Measurements from ENCODE around the gene RHCE.
A peak's percentile ranks its signal among the peaks of the same experiment; 100 is the strongest.
"Not testable (repeated sequence)": the region's sequence is repeated elsewhere in the genome, so short reads cannot be mapped to it uniquely, and the experiment has no call there.

RHCE gene

GRCh38 chr1:25341746-25342145, 78.9 kb downstream of the RHCE start:
- H3K4me3 ChIP-seq (replicated peaks; ENCODE audit: insufficient read depth, low read length): no peak overlapping the region
- TF ChIP-seq GABPA (IDR thresholded peaks at IDR 0.05; ENCODE audit: low read depth): no peak
- no peak for TF ChIP-seq REST (IDR thresholded peaks at IDR 0.05; ENCODE audit: insufficient replicate concordance, low read depth)
- TF ChIP-seq CTCF (IDR thresholded peaks at IDR 0.05; ENCODE audit: insufficient read depth, low read length): no peak
- no peak for TF ChIP-seq SPI1 (IDR thresholded peaks at IDR 0.05; ENCODE audit: borderline replicate concordance, low read depth)
- no peak for TF ChIP-seq POLR2AphosphoS5 (IDR thresholded peaks at IDR 0.05; ENCODE audit: low read depth)

GRCh38 chr1:25338986-25339385, 81.6 kb downstream of the RHCE start:
- TF ChIP-seq REST (IDR thresholded peaks at IDR 0.05; ENCODE audit: insufficient replicate concordance, low read depth): no peak
- no peak for TF ChIP-seq GABPA (IDR thresholded peaks at IDR 0.05; ENCODE audit: low read depth)
- no peak for TF ChIP-seq CTCF (IDR thresholded peaks at IDR 0.05; ENCODE audit: insufficient read depth, low read length)
- no peak for TF ChIP-seq SPI1 (IDR thresholded peaks at IDR 0.05; ENCODE audit: borderline replicate concordance, low read depth)
- TF ChIP-seq POLR2AphosphoS5 (IDR thresholded peaks at IDR 0.05; ENCODE audit: low read depth): no peak
- Histone ChIP-seq H3K4me3 (replicated peaks; ENCODE audit: insufficient read depth, low read length) (peak overlapping the region; percentile 93), H3K27ac (replicated peaks) (peak overlapping the region; percentile 86), H3K27me3 (ENCODE audit: insufficient read depth, poor library complexity, severe bottlenecking) (no peaks in the 10 kb centered on the region)
- no peak for DNase-seq (ENCODE audit: low read depth in 1 of 2, low spot score in 1 of 2)

More at GRCh38 chr1:25341746-25342145, 78.9 kb downstream of the RHCE start:
- H3K27me3 ChIP-seq (ENCODE audit: insufficient read depth, poor library complexity, severe bottlenecking): no peaks in the 10 kb centered on the region
- no peak for DNase-seq (ENCODE audit: low read depth in 1 of 2, low spot score in 1 of 2)
- H3K27ac ChIP-seq (replicated peaks): no peak overlapping the region

- peak; percentile 78 to 86 for DNase-seq (ENCODE audit: low read depth in 1 of 2, low spot score in 1 of 2)
- H3K27me3 ChIP-seq (ENCODE audit: insufficient read depth, poor library complexity, severe bottlenecking): no peaks in the 10 kb centered on the region
- TF ChIP-seq CTCF (IDR thresholded peaks at IDR 0.05; ENCODE audit: insufficient read depth, low read length) (no peak), GABPA (IDR thresholded peaks at IDR 0.05; ENCODE audit: low read depth) (peak; percentile 71), SPI1 (IDR thresholded peaks at IDR 0.05; ENCODE audit: borderline replicate concordance, low read depth) (no peak), REST (IDR thresholded peaks at IDR 0.05; ENCODE audit: insufficient replicate concordance, low read depth) (peak; percentile 51), POLR2AphosphoS5 (IDR thresholded peaks at IDR 0.05; ENCODE audit: low read depth) (peak; percentile 69)
Measured at GRCh38 chr1:25338188-25338981, 82.2 kb downstream of the RHCE start, which contains the start of gene TMEM50A. Gene TMEM50A, plus strand, starts transcription at chr1:25338334. Its CDS starts 2,153 bp downstream, at chr1:25340487.

GRCh38 chr1:25337483-25338187, 83.0 kb downstream of the RHCE start:
- not testable (repeated sequence) for DNase-seq (ENCODE audit: low read depth in 1 of 2, low spot score in 1 of 2); H3K27me3 ChIP-seq (ENCODE audit: insufficient read depth, poor library complexity, severe bottlenecking)
- peak overlapping the region; percentile 93 for H3K4me3 ChIP-seq (replicated peaks; ENCODE audit: insufficient read depth, low read length)
- peak overlapping the region; percentile 86 for H3K27ac ChIP-seq (replicated peaks)

More at GRCh38 chr1:25338188-25338981, 82.2 kb downstream of the RHCE start, which contains the start of gene TMEM50A:
- Histone ChIP-seq H3K4me3 (replicated peaks; ENCODE audit: insufficient read depth, low read length) (peak within 1 kb of the TSS; percentile 93), H3K27ac (replicated peaks) (peak within 1 kb of the TSS; percentile 86)

- peak in 1 of 2 experiments; percentile 40 for DNase-seq (ENCODE audit: low read depth in 1 of 2, low spot score in 1 of 2)
- not testable (repeated sequence) for H3K27me3 ChIP-seq (ENCODE audit: insufficient read depth, poor library complexity, severe bottlenecking)
- Histone ChIP-seq H3K4me3 (replicated peaks; ENCODE audit: insufficient read depth, low read length) (peak overlapping the region; percentile 56), H3K27ac (replicated peaks) (peak overlapping the region; percentile 59)
Measured at GRCh38 chr1:25336922-25337354, 83.7 kb downstream of the RHCE start.
